IPS-15b (cell line): Measurements from ENCODE around the gene C7orf57.
A peak's percentile ranks its signal among the peaks of the same experiment; 100 is the strongest.
"Not testable (repeated sequence)": the region's sequence is repeated elsewhere in the genome, so short reads cannot be mapped to it uniquely, and the experiment has no call there.

Source experiments
- H3K27me3 ChIP-seq: one replicate; pipeline ENCODE4 v1.6.1; 2013; ENCODE audit warnings: low read length; ENCODE audit not compliant: control insufficient read depth, insufficient read depth
- H3K36me3 ChIP-seq: one replicate; pipeline ENCODE4 v1.6.1; 2013; ENCODE audit warnings: low read length; ENCODE audit not compliant: control insufficient read depth, insufficient read depth
- H3K4me1 ChIP-seq: one replicate; pipeline ENCODE4 v1.6.1; 2013; ENCODE audit warnings: mild to moderate bottlenecking, low read length; ENCODE audit not compliant: control insufficient read depth, insufficient read depth
- H3K4me3 ChIP-seq: one replicate; pipeline ENCODE4 v1.5.1; 2013; ENCODE audit warnings: low read depth, low read length
- H3K9ac ChIP-seq: one replicate; pipeline ENCODE4 v1.6.1; 2013; ENCODE audit warnings: low read depth, mild to moderate bottlenecking, low read length
- H3K9me3 ChIP-seq: one replicate; pipeline ENCODE4 v1.6.1; 2013; ENCODE audit warnings: mild to moderate bottlenecking, low read length; ENCODE audit not compliant: control insufficient read depth, insufficient read depth

C7orf57 gene

GRCh38 chr7:48035301-48035966 is at the start of gene C7orf57:
TSS of gene C7orf57 (plus strand) at chr7:48035543. CDS start at chr7:48036309, 766 bp downstream.
- Histone ChIP-seq H3K27me3 (peaks cover 34% of the 10 kb centered on the region), H3K9ac (no peak within 1 kb of the TSS), H3K9me3 (no peaks in the 10 kb centered on the region), H3K36me3 (no peaks in the 10 kb centered on the region), H3K4me3 (peak within 1 kb of the TSS; percentile 87), H3K4me1 (peaks cover 14% of the 10 kb centered on the region)

DNA sequence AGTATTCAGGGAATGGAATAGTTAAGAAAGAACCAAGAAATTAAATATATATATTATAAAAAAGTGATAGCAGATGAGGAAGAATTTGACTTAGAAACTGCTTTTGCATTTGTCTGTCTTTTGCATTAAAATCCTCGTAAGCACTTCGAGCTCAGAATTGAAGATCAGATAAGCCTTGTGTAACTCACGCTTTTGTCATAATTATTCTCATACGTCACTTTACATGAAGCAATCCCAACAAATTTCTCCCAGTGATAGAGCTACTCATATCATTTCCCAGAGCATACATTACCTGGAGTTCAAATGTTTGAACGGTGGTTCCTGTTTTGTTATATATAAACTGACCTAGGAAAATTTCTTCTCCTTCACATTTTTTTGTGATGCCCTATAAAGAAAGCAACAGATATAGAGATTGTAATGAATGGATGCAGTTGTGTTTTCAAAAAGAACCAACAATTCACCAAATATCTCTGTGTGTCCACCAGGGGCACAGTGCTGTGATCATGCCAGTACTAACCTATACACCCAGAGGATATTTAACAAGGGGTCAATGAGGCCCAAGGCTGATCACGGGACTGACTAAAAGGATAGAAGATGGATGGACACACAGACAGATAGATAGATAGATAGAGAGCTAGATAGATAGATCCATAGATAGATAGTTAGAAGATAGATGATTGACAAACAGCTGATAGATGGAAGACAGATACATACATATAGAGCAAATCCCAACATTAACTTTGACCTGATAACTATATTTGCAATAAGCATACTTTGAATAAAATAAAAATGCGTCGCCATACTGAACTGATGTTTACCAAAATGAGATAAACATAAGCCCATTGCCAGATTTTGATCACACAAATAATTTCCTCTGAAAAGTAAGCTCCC is 46.6 kb upstream of the C7orf57 start:
- H3K4me1 ChIP-seq, result no peaks in the 10 kb centered on the region
- no peaks in the 10 kb centered on the region for H3K36me3 ChIP-seq
- no peaks in the 10 kb centered on the region for H3K9me3 ChIP-seq
- no peak overlapping the region for H3K9ac ChIP-seq
- H3K4me3 ChIP-seq, result no peak overlapping the region
- no peaks in the 10 kb centered on the region for H3K27me3 ChIP-seq

DNA sequence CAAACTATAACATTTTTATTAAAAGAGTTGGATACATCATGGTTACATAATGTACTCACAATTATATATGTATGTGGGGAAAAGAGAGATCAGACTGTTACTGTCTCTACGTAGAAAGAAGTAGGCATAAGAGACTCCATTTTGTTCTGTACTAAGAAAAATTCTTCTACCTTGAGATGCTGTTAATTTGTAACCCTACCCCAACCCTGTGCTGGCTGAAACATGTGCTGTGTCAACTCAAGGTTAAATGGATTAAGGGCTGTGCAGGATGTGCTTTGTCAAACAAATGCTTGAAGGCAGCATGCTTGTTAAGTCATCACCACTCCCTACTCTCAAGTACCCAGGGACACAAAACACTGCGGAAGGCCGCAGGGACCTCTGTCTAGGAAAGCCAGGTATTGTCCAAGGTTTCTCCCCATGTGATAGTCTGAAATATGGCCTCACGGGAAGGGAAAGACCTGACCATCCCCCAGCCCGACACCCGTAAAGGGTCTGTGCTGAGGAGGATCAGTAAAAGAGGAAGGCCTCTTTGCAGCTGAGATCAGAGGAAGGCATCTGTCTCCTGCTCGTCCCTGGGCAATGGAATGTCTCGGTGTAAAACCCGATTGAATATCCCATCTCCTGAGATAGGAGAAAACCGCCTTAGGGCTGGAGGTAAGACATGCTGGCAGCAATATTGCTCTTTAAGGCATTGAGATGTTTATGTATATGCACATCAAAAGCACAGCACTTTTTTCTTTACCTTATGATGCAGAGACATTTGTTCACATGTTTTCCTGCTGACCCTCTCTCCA is 45.5 kb upstream of the C7orf57 start:
- not testable (repeated sequence) for H3K27me3 ChIP-seq, H3K36me3 ChIP-seq, H3K9me3 ChIP-seq, H3K9ac ChIP-seq, H3K4me1 ChIP-seq, H3K4me3 ChIP-seq

- no peak overlapping the region for H3K4me3 ChIP-seq
- H3K27me3 ChIP-seq, result no peaks in the 10 kb centered on the region
- no peak overlapping the region for H3K9ac ChIP-seq
- H3K9me3 ChIP-seq, result no peaks in the 10 kb centered on the region
- H3K36me3 ChIP-seq, result no peaks in the 10 kb centered on the region
- H3K4me1 ChIP-seq, result no peaks in the 10 kb centered on the region
Measured at GRCh38 chr7:47990592-47990991, 44.8 kb upstream of the C7orf57 start.

- no peak overlapping the region for H3K4me3 ChIP-seq
- no peaks in the 10 kb centered on the region for H3K9me3 ChIP-seq
- no peaks in the 10 kb centered on the region for H3K36me3 ChIP-seq
- H3K4me1 ChIP-seq, result no peaks in the 10 kb centered on the region
- no peaks in the 10 kb centered on the region for H3K27me3 ChIP-seq
- no peak overlapping the region for H3K9ac ChIP-seq
Measured at GRCh38 chr7:47991270-47991669, 44.1 kb upstream of the C7orf57 start.

DNA sequence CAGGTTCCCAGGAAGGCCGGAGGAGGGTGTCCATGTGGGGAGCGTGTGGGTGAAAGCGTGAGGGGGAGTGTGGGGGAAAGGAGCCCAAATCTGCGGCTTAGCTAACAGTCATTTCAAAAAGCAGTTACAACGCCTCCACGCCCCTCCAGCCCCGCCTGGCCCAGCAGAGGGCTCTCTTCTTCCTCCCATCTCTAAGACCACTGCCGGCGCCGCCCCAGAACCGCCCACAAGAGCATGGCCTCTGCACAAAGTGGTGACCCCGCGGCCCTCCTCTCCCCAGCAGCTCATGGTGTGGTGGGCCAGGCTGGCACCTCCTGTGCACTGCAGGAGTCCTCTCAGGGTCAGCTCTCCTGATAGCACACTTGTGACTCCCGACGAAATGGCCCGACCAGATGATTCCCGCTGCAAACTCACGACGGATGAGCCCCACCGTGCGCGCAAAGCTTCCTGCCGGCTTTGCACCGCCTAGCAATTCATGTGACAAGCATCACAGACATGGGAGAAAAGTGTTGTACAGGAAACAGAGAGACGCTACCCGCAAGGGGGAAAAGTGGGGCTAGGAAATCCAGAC is 43.5 kb upstream of the C7orf57 start:
- Histone ChIP-seq H3K36me3 (no peaks in the 10 kb centered on the region), H3K27me3 (no peaks in the 10 kb centered on the region), H3K9ac (no peak overlapping the region), H3K4me3 (peak overlapping the region; percentile 58), H3K9me3 (no peaks in the 10 kb centered on the region), H3K4me1 (no peaks in the 10 kb centered on the region)

GRCh38 chr7:47992446-47992845 is 42.9 kb upstream of the C7orf57 start:
- H3K27me3 ChIP-seq, result no peaks in the 10 kb centered on the region
- no peaks in the 10 kb centered on the region for H3K4me1 ChIP-seq
- no peaks in the 10 kb centered on the region for H3K9me3 ChIP-seq
- H3K9ac ChIP-seq, result no peak overlapping the region
- peak overlapping the region; percentile 58 for H3K4me3 ChIP-seq
- H3K36me3 ChIP-seq, result no peaks in the 10 kb centered on the region

- no peak overlapping the region for H3K9ac ChIP-seq
- no peaks in the 10 kb centered on the region for H3K9me3 ChIP-seq
- H3K27me3 ChIP-seq, result no peaks in the 10 kb centered on the region
- no peaks in the 10 kb centered on the region for H3K36me3 ChIP-seq
- H3K4me1 ChIP-seq, result no peaks in the 10 kb centered on the region
- H3K4me3 ChIP-seq, result no peak overlapping the region
Measured at GRCh38 chr7:47999413-47999812, 35.9 kb upstream of the C7orf57 start.

- H3K27me3 ChIP-seq, H3K9ac ChIP-seq, H3K36me3 ChIP-seq, H3K4me1 ChIP-seq, H3K9me3 ChIP-seq, H3K4me3 ChIP-seq: not testable (repeated sequence)
Measured at GRCh38 chr7:48000164-48000563, 35.2 kb upstream of the C7orf57 start.

GRCh38 chr7:48004032-48004431 is 31.3 kb upstream of the C7orf57 start:
- Histone ChIP-seq H3K27me3 (no peaks in the 10 kb centered on the region), H3K9ac (no peak overlapping the region)

DNA sequence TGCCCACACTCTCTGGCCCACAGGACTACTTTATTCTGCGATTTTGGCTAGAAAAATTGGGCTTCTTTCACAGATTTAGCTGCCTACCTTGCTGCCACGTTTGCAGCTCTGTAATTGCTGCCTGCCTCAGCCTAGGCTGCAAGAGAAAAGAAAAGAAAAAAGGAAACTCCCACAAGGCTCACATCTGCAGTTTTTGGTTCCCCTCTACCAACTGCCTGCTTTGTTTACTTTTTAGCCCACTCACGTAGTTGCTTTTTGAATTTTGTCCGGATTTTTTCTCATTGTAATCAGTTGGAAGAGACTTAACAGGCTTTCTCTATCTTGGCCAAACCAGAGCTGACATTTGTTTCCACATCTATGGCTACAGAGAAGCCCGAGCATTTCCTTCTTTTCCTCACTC is 30.7 kb upstream of the C7orf57 start:
- Histone ChIP-seq H3K4me3 (no peak overlapping the region), H3K36me3 (no peaks in the 10 kb centered on the region), H3K27me3 (no peaks in the 10 kb centered on the region), H3K9ac (no peak overlapping the region), H3K9me3 (no peaks in the 10 kb centered on the region), H3K4me1 (peaks cover 7% of the 10 kb centered on the region)

More at GRCh38 chr7:48004032-48004431, 31.3 kb upstream of the C7orf57 start:
- H3K4me3 ChIP-seq, result no peak overlapping the region
- H3K4me1 ChIP-seq, result peaks cover 7% of the 10 kb centered on the region
- H3K9me3 ChIP-seq, result no peaks in the 10 kb centered on the region
- no peaks in the 10 kb centered on the region for H3K36me3 ChIP-seq
